WTC11 (cell line): ENCODE measurements around the gene NAGS. TPM values are rescaled to one million over a fixed set of nuclear protein-coding genes. Genes with fewer than 3 reads are reported as not detected.

ENCODE experiments used
- ATAC-seq: fragments of 200-7000 bp; cut with Tn5 transposase; 2 replicates; pipeline ENCODE4 v1.10.0; 2021; ENCODE audit warnings: mild to moderate bottlenecking, moderate library complexity
- CTCF ChIA-PET: fragments of 300-600 bp; sonication (Branson Sonifier 250); formaldehyde crosslinking; loops from one replicate; lab custom pipeline; 2021; ENCODE audit warnings: antibody characterized with exemption; lab: Charles Lee
- POLR2A ChIA-PET: fragments of 350-600 bp; sonication (Branson Sonifier 250); formaldehyde crosslinking; loops from one replicate; lab custom pipeline; 2021; ENCODE audit warnings: antibody characterized with exemption; lab: Charles Lee
- DNase-seq: peaks from one replicate; pipeline ENCODE4 v3.0.0; 2021; ENCODE audit warnings: low spot score
- H3K27ac Mint-ChIP-seq: 2 replicates; pipeline ENCODE4 v1.8.0; 2021; ENCODE audit warnings: mixed read lengths
- H3K27me3 Mint-ChIP-seq: 2 replicates; pipeline ENCODE4 v1.8.0; 2021; ENCODE audit warnings: low read depth, mild to moderate bottlenecking, moderate library complexity, mixed read lengths
- H3K36me3 Mint-ChIP-seq: 2 replicates; pipeline ENCODE4 v1.8.0; 2021; ENCODE audit warnings: mixed read lengths
- H3K4me1 Mint-ChIP-seq: 2 replicates; pipeline ENCODE4 v1.8.0; 2022; ENCODE audit warnings: mixed read lengths
- H3K4me3 Mint-ChIP-seq: 2 replicates; pipeline ENCODE4 v1.8.0; 2021; ENCODE audit warnings: mild to moderate bottlenecking, moderate library complexity, mixed read lengths
- H3K9me3 Mint-ChIP-seq: 2 replicates; pipeline ENCODE4 v1.8.0; 2021; ENCODE audit warnings: mixed read lengths
- AR ChIP-seq: fragments of 250-450 bp; sonication (Bioruptor Pico); IDR thresholded peaks from 2 replicates; pipeline ENCODE4 v1.9.0; 2021; ENCODE audit warnings: mild to moderate bottlenecking
- CREM ChIP-seq: sonication (generic); formaldehyde crosslinking; IDR thresholded peaks from 2 replicates; pipeline ENCODE4 v1.8.1; 2022; ENCODE audit warnings: mild to moderate bottlenecking, missing genetic modification reagents, moderate library complexity
- CTCF ChIP-seq: fragments of 200-600 bp; IDR thresholded peaks from 2 replicates; pipeline ENCODE4 v1.8.0; 2022; ENCODE audit warnings: antibody characterized with exemption
- ELF4 ChIP-seq: sonication (generic); formaldehyde crosslinking; IDR thresholded peaks from 2 replicates; pipeline ENCODE4 v1.8.1; 2022; ENCODE audit warnings: low read depth, mild to moderate bottlenecking, moderate library complexity, missing genetic modification reagents
- ESRRA ChIP-seq: sonication (generic); formaldehyde crosslinking; IDR thresholded peaks from 2 replicates; pipeline ENCODE4 v1.8.1; 2022; ENCODE audit warnings: mild to moderate bottlenecking, missing genetic modification reagents, borderline replicate concordance
- FOXK1 ChIP-seq: sonication (generic); formaldehyde crosslinking; IDR thresholded peaks from 2 replicates; pipeline ENCODE4 v1.8.0; 2022; ENCODE audit warnings: mild to moderate bottlenecking, moderate library complexity, missing genetic modification reagents
- HMGA2 ChIP-seq: fragments of 250-450 bp; sonication (Bioruptor Pico); IDR thresholded peaks from 2 replicates; pipeline ENCODE4 v1.4.0; 2021; ENCODE audit warnings: mild to moderate bottlenecking, moderate library complexity
- HMGXB4 ChIP-seq: sonication (generic); formaldehyde crosslinking; IDR thresholded peaks from 2 replicates; pipeline ENCODE4 v1.8.1; 2023; ENCODE audit warnings: mild to moderate bottlenecking, moderate library complexity, missing genetic modification reagents
- JUN ChIP-seq: sonication (generic); formaldehyde crosslinking; IDR thresholded peaks from 2 replicates; pipeline ENCODE4 v1.8.0; 2023; ENCODE audit warnings: mild to moderate bottlenecking, missing genetic modification reagents
- KAT7 ChIP-seq: sonication (generic); formaldehyde crosslinking; IDR thresholded peaks from 2 replicates; pipeline ENCODE4 v1.8.1; 2023; ENCODE audit warnings: missing genetic modification reagents, mild to moderate bottlenecking, borderline replicate concordance
- MXD4 ChIP-seq: fragments of 250-450 bp; sonication (Bioruptor Pico); IDR thresholded peaks from 2 replicates; pipeline ENCODE4 v1.8.0; 2021; ENCODE audit warnings: mild to moderate bottlenecking, moderate library complexity, borderline replicate concordance
- NFE2L1 ChIP-seq: sonication (generic); formaldehyde crosslinking; IDR thresholded peaks from 2 replicates; pipeline ENCODE4 v1.8.1; 2023; ENCODE audit warnings: missing genetic modification reagents
- NR2C2 ChIP-seq: sonication (generic); formaldehyde crosslinking; IDR thresholded peaks from 2 replicates; pipeline ENCODE4 v1.8.0; 2022; ENCODE audit warnings: mild to moderate bottlenecking, missing genetic modification reagents
- OVOL2 ChIP-seq: fragments of 250-450 bp; sonication (Bioruptor Pico); IDR thresholded peaks from 2 replicates; pipeline ENCODE4 v1.9.0; 2021; ENCODE audit warnings: mild to moderate bottlenecking, borderline replicate concordance
- PRDM15 ChIP-seq: sonication (generic); formaldehyde crosslinking; IDR thresholded peaks from 2 replicates; pipeline ENCODE4 v1.8.0; 2022; ENCODE audit warnings: missing genetic modification reagents
- SMAD3 ChIP-seq: sonication (generic); formaldehyde crosslinking; IDR thresholded peaks from 2 replicates; pipeline ENCODE4 v1.8.0; 2022; ENCODE audit warnings: missing genetic modification reagents, mild to moderate bottlenecking, borderline replicate concordance
- SMAD4 ChIP-seq: sonication (generic); formaldehyde crosslinking; IDR thresholded peaks from 2 replicates; pipeline ENCODE4 v1.8.0; 2022; ENCODE audit warnings: mild to moderate bottlenecking, missing genetic modification reagents
- SP1 ChIP-seq: sonication (generic); formaldehyde crosslinking; conservative IDR thresholded peaks from 2 replicates; pipeline ENCODE4 v1.8.1; 2022; ENCODE audit warnings: missing genetic modification reagents
- TEAD1 ChIP-seq: sonication (generic); formaldehyde crosslinking; IDR thresholded peaks from 2 replicates; pipeline ENCODE4 v1.8.0; 2022; ENCODE audit warnings: mild to moderate bottlenecking, missing genetic modification reagents
- TP53 ChIP-seq: sonication (generic); formaldehyde crosslinking; IDR thresholded peaks from 2 replicates; pipeline ENCODE4 v1.8.1; 2023; ENCODE audit warnings: mild to moderate bottlenecking, missing genetic modification reagents
- ZBTB43 ChIP-seq: sonication (generic); formaldehyde crosslinking; IDR thresholded peaks from 2 replicates; pipeline ENCODE4 v1.8.1; 2023; ENCODE audit warnings: mild to moderate bottlenecking, missing genetic modification reagents
- ZNF138 ChIP-seq: sonication (generic); formaldehyde crosslinking; conservative IDR thresholded peaks from 2 replicates; pipeline ENCODE4 v1.8.1; 2022; ENCODE audit warnings: mild to moderate bottlenecking, moderate library complexity, missing genetic modification reagents
- ZNF396 ChIP-seq: fragments of 250-450 bp; sonication (Bioruptor Pico); IDR thresholded peaks from 2 replicates; pipeline ENCODE4 v1.8.0; 2021; ENCODE audit warnings: mild to moderate bottlenecking, moderate library complexity, borderline replicate concordance
- total RNA-seq: library from RNA; stranded (reverse); gene quantifications from 3 replicates; pipeline ENCODE4 v1.2.3, GENCODE V29; 2021

The NAGS gene
- total RNA-seq, 1 experiment from 2014 or later, result 8.6 TPM

GRCh38 chr17:44006598-44007345 is 2.4 kb downstream of the NAGS start:
- no peaks in the 10 kb centered on the region for H3K9me3 Mint-ChIP-seq
- H3K27ac Mint-ChIP-seq, result peak overlapping the region; percentile 83
- ATAC-seq, result peak; percentile 62
- POLR2A ChIA-PET, result interaction anchor here (0.6 to 1.5 kb wide), 6 partner anchors 12 to 216 kb away, joined by 3 to 4 read pairs (median 3); no protein-coding TSS in a partner anchor
- H3K4me3 Mint-ChIP-seq, result peak overlapping the region; percentile 92
- H3K36me3 Mint-ChIP-seq, result peaks cover 10% of the 10 kb centered on the region; the same call in 1 of the 2 replicates
- peaks cover 17% of the 10 kb centered on the region for H3K4me1 Mint-ChIP-seq
- TF ChIP-seq PRDM15 (peak; percentile 13; the same call in 1 of the 2 replicates), OVOL2 (CRISPR knock-in tag) (no peak), CTCF (peak; percentile 50), ZNF396 (no peak), ELF4 (CRISPR knock-in tag) (no peak), TP53 (CRISPR knock-in tag) (no peak), SMAD3 (CRISPR knock-in tag) (0 out of 2 replicates have a peak, but pooled peaks have one; percentile 9), SP1 (CRISPR knock-in tag) (peak; percentile 43; the same call in 1 of the 2 replicates), KAT7 (CRISPR knock-in tag) (0 out of 2 replicates have a peak, but pooled peaks have one; percentile 52), TEAD1 (no peak), MXD4 (CRISPR knock-in tag) (no peak), HMGA2 (no peak), NR2C2 (no peak), ZNF138 (CRISPR knock-in tag) (no peak), JUN (CRISPR knock-in tag) (no peak), ESRRA (no peak), ZBTB43 (CRISPR knock-in tag) (no peak), SMAD4 (no peak), NFE2L1 (CRISPR knock-in tag) (no peak), HMGXB4 (CRISPR knock-in tag) (no peak; the same call in 1 of the 2 replicates), CREM (CRISPR knock-in tag) (no peak), FOXK1 (peak; percentile 62; the same call in 1 of the 2 replicates), AR (CRISPR knock-in tag) (no peak)
- CTCF ChIA-PET, result interaction anchor here (0.5 to 7.0 kb wide), 32 partner anchors 20 to 339 kb away, joined by 3 to 74 read pairs (median 4); partner anchors contain the start of genes GRN, HDAC5, MPP2 and PPY
- peak; percentile 100 for DNase-seq
- peaks cover 23% of the 10 kb centered on the region for H3K27me3 Mint-ChIP-seq
